Esophagus (tissue), 2 donors: ENCODE data around the gene PGAM2. TPM values are rescaled to one million over a fixed set of nuclear protein-coding genes. Genes with fewer than 3 reads are reported as not detected.

Source experiments
- H3K27ac ChIP-seq, 2 donors: one replicate each; pipeline ENCODE4 v1.5.1; 2013; ENCODE audit warnings: low read depth in 2 of 2, mild to moderate bottlenecking in 2 of 2, inconsistent platforms in 1 of 2, low read length in 1 of 2, moderate library complexity in 1 of 2
- H3K27me3 ChIP-seq, 2 donors: one replicate each; pipeline ENCODE4 v1.6.1; 2013; ENCODE audit warnings: low read length in 2 of 2, control low read depth in 1 of 2, mild to moderate bottlenecking in 1 of 2; ENCODE audit not compliant: insufficient read depth in 2 of 2, control insufficient read depth in 1 of 2
- H3K36me3 ChIP-seq, 2 donors: one replicate each; pipeline ENCODE4 v1.6.1; 2013; ENCODE audit warnings: low read length in 1 of 2; ENCODE audit not compliant: control insufficient read depth in 2 of 2, insufficient read depth in 2 of 2
- H3K4me1 ChIP-seq, 2 donors: one replicate each; pipeline ENCODE4 v1.6.1; 2013; ENCODE audit warnings: low read length in 1 of 2; ENCODE audit not compliant: control insufficient read depth in 2 of 2, insufficient read depth in 2 of 2
- H3K4me3 ChIP-seq, 2 donors: one replicate each; pipeline ENCODE4 v1.5.1; 2013; ENCODE audit warnings: low read length in 2 of 2, mild to moderate bottlenecking in 2 of 2, low read depth in 1 of 2, moderate library complexity in 1 of 2
- H3K9me3 ChIP-seq, 2 donors: one replicate each; pipeline ENCODE4 v1.6.1; 2013; ENCODE audit warnings: mild to moderate bottlenecking in 2 of 2, low read depth in 1 of 2, low read length in 1 of 2, moderate library complexity in 1 of 2; ENCODE audit not compliant: control insufficient read depth in 2 of 2, insufficient read depth in 1 of 2
- WGBS, 2 donors: extraction: QIAGEN DNeasy Blood & Tissue Kit; methylation state at CpG; one replicate each; pipeline ENCODE4 v1.1.7; 2013; 5-methylcytosine and 5-hydroxymethylcytosine counted together
- polyA plus RNA-seq, 2 donors: library from polyadenylated mRNA; stranded (reverse); fragments of 200-250 nt; gene quantifications; one replicate each; pipeline ENCODE4 v1.2.3, GENCODE V29; 2013
- donor health status: healthy with polysubstance abuse.
- donor health status: Bipolar disorder and iron deficiency.

PGAM2 gene
- polyA plus RNA-seq, 2 donors: 2.1 to 3.8 TPM

GRCh38 chr7:44103566-44103922 lies 38.2 kb upstream of the PGAM2 start:
- H3K4me3 ChIP-seq: no peak overlapping the region
- WGBS, 2 donors: 69 to 83% methylated on average over 8 of the region's 8 CpGs
- H3K27ac ChIP-seq: peak overlapping the region; percentile 50 to 54
- no peaks in the 10 kb centered on the region for H3K27me3 ChIP-seq
- no peaks in the 10 kb centered on the region for H3K9me3 ChIP-seq
- peaks cover 15 to 19% of the 10 kb centered on the region in 2 donors for H3K4me1 ChIP-seq
- no peaks in the 10 kb centered on the region for H3K36me3 ChIP-seq

GRCh38 chr7:44102846-44103565 lies 37.6 kb upstream of the PGAM2 start:
- Histone ChIP-seq H3K4me1 (peaks cover 15 to 19% of the 10 kb centered on the region in 2 donors), H3K36me3 (no peaks in the 10 kb centered on the region), H3K27ac (peak overlapping the region; percentile 22 to 69), H3K27me3 (no peaks in the 10 kb centered on the region), H3K4me3 (no peak overlapping the region), H3K9me3 (no peaks in the 10 kb centered on the region)
- 73 to 76% methylated on average over 8 of the region's 8 CpGs for WGBS, 2 donors

GRCh38 chr7:44101966-44102845 lies 36.8 kb upstream of the PGAM2 start:
- no peaks in the 10 kb centered on the region for H3K27me3 ChIP-seq
- peak overlapping the region; percentile 22 to 69 for H3K27ac ChIP-seq
- H3K9me3 ChIP-seq: no peaks in the 10 kb centered on the region
- no peak overlapping the region for H3K4me3 ChIP-seq
- peaks cover 11 to 19% of the 10 kb centered on the region in 2 donors for H3K4me1 ChIP-seq
- H3K36me3 ChIP-seq: no peaks in the 10 kb centered on the region
- 52 to 65% methylated on average over 14 of the region's 14 CpGs for WGBS, 2 donors

- WGBS, 2 donors: 87 to 93% methylated on average over 3 of the region's 3 CpGs
- Histone ChIP-seq H3K4me1 (peaks cover 6 to 19% of the 10 kb centered on the region in 2 donors), H3K27ac (peak overlapping the region; percentile 52 to 65), H3K27me3 (no peaks in the 10 kb centered on the region), H3K4me3 (no peak overlapping the region), H3K9me3 (no peaks in the 10 kb centered on the region), H3K36me3 (no peaks in the 10 kb centered on the region)
Measured at GRCh38 chr7:44101303-44101965, 36.1 kb upstream of the PGAM2 start.

GRCh38 chr7:44100458-44101302 lies 35.3 kb upstream of the PGAM2 start:
- WGBS, 2 donors: 62 to 65% methylated on average over 8 to 10 of the region's 10 CpGs
- H3K4me1 ChIP-seq: peaks cover 6 to 17% of the 10 kb centered on the region in 2 donors
- H3K27me3 ChIP-seq: no peaks in the 10 kb centered on the region
- no peaks in the 10 kb centered on the region for H3K9me3 ChIP-seq
- no peaks in the 10 kb centered on the region for H3K36me3 ChIP-seq
- no peak overlapping the region for H3K4me3 ChIP-seq
- H3K27ac ChIP-seq: peak overlapping the region; percentile 52 to 56

GRCh38 chr7:44099669-44100068 lies 34.3 kb upstream of the PGAM2 start:
- Histone ChIP-seq H3K9me3 (no peaks in the 10 kb centered on the region), H3K27ac (no peak overlapping the region), H3K4me3 (no peak overlapping the region), H3K4me1 (peaks cover 7 to 12% of the 10 kb centered on the region in 2 donors), H3K36me3 (no peaks in the 10 kb centered on the region), H3K27me3 (no peaks in the 10 kb centered on the region)
- 62 to 68% methylated on average over 4 of the region's 4 CpGs for WGBS, 2 donors

GRCh38 chr7:44098092-44099068 lies 33.0 kb upstream of the PGAM2 start:
- H3K9me3 ChIP-seq: no peaks in the 10 kb centered on the region
- no peaks in the 10 kb centered on the region for H3K27me3 ChIP-seq
- H3K4me3 ChIP-seq: no peak overlapping the region
- H3K36me3 ChIP-seq: no peaks in the 10 kb centered on the region
- H3K4me1 ChIP-seq: peaks cover 7 to 12% of the 10 kb centered on the region in 2 donors
- no peak overlapping the region for H3K27ac ChIP-seq
- 91 to 92% methylated on average over 6 of the region's 6 CpGs for WGBS, 2 donors

- H3K36me3 ChIP-seq: no peaks in the 10 kb centered on the region
- no peak overlapping the region for H3K4me3 ChIP-seq
- no peaks in the 10 kb centered on the region for H3K9me3 ChIP-seq
- peaks cover 2 to 4% of the 10 kb centered on the region in 2 donors for H3K4me1 ChIP-seq
- no peaks in the 10 kb centered on the region for H3K27me3 ChIP-seq
- 78 to 80% methylated on average over 9 of the region's 9 CpGs for WGBS, 2 donors
- H3K27ac ChIP-seq: no peak overlapping the region
Measured at GRCh38 chr7:44097064-44097932, 31.9 kb upstream of the PGAM2 start.
